Mononuclear cell (primary cell): ENCODE results near the gene POLD1. TPM values are rescaled to one million over a fixed set of nuclear protein-coding genes. Genes with fewer than 3 reads are reported as not detected.
"Not testable (repeated sequence)": the region's sequence is repeated elsewhere in the genome, so short reads cannot be mapped to it uniquely, and the experiment has no call there.

Source experiments
- H3K27me3 ChIP-seq: 2 replicates; pipeline ENCODE4 v1.6.0; 2011; ENCODE audit warnings: low read length, control low read depth; ENCODE audit not compliant: insufficient read depth
- H3K4me1 ChIP-seq: 2 replicates; pipeline ENCODE4 v1.5.1; 2011; ENCODE audit warnings: mild to moderate bottlenecking, low read length, control low read depth; ENCODE audit not compliant: insufficient read depth
- H3K4me3 ChIP-seq: 2 replicates; pipeline ENCODE4 v1.5.1; 2011; ENCODE audit warnings: mild to moderate bottlenecking, low read length, moderate library complexity
- H3K9me3 ChIP-seq: 2 replicates; pipeline ENCODE4 v1.5.1; 2011; ENCODE audit warnings: low read depth, mild to moderate bottlenecking, control low read depth, low read length
- total RNA-seq: library from RNA; depleted of rRNA; stranded (reverse); fragments of >200 nt; gene quantifications from one replicate; pipeline ENCODE4 v1.2.3, GENCODE V29; 2012

Gene POLD1
- 7.7 TPM for total RNA-seq

DNA sequence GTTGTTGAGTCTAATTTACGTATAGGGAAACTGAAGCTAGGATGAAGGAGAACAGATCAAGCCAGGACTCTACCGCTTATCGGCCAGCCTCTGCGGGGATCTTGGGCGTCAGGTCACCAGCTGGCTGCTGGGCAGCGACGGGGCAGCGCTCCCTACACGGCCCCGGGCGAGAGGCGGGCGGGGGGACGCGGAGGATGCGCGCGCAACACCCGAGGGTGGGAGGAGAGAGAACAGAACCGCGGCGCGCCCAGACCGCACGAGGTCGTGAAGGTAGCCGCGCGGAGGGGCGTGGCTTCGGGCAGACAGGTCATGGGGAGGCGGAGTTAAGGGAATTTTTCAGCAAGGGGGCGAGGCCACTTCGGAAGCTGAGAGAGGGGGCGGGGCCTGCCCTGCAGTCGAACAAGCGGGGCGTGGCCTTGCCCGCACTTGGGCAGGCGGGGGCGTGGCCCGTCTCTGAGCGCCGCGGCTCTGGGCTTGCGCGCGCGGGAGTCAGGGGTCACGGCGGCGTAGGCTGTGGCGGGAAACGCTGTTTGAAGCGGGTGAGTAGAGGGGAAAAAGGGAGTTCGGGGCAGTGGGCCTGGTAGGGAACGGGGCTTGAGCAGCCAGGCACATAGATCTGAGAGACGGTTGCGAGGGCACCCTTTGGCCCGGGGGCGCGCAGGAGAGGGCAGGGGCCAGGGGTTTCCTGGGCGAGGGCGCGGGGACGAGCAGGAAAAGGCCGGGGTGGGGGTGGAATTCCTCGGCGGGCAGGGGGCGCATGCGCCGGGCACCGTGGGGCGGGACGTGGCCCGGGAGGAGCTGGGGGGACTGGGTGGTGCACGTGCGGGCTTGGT, at the start of gene POLD1:
POLD1 (plus strand) TSS at position 496 of the 833 bp plus-strand sequence. CDS start 14,505 bp downstream, outside the sequence.
- H3K9me3 ChIP-seq = no peaks in the 10 kb centered on the region
- H3K27me3 ChIP-seq = no peaks in the 10 kb centered on the region
- peak within 1 kb of the TSS; percentile 51 for H3K4me3 ChIP-seq
- peaks cover 45% of the 10 kb centered on the region for H3K4me1 ChIP-seq

- peaks cover 7% of the 10 kb centered on the region for H3K27me3 ChIP-seq
- H3K4me3 ChIP-seq = no peak overlapping the region
- H3K9me3 ChIP-seq = no peaks in the 10 kb centered on the region
- peaks cover 80% of the 10 kb centered on the region for H3K4me1 ChIP-seq
These were observed 49.3 kb upstream of the POLD1 start for GRCh38 chr19:50334741-50335421.

GRCh38 chr19:50337031-50337430, 47.1 kb upstream of the POLD1 start:
- H3K27me3 ChIP-seq, H3K9me3 ChIP-seq, H3K4me3 ChIP-seq: not testable (repeated sequence)
- peaks cover 83% of the 10 kb centered on the region for H3K4me1 ChIP-seq

DNA sequence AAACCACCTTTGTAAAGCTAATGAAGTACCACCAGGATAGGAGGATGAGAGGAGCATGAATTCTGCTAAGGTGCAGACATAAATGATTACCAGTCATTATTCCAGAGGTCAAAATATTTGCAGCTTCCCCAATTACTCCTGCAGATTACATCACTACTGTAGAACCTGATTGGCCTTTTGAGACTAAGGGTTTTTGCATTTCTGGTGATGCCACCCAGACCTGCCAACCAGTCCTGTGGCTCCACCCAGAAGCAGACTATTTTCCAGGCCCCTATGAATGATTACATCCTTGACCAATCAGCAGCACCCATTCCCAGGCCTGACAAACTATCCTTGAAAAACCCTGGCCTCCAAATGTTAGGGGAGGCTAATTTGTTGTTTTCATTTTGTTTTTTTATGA, 43.8 kb upstream of the POLD1 start:
- no peaks in the 10 kb centered on the region for H3K9me3 ChIP-seq
- H3K4me3 ChIP-seq = no peak overlapping the region
- no peaks in the 10 kb centered on the region for H3K27me3 ChIP-seq
- H3K4me1 ChIP-seq = peaks cover 77% of the 10 kb centered on the region

DNA sequence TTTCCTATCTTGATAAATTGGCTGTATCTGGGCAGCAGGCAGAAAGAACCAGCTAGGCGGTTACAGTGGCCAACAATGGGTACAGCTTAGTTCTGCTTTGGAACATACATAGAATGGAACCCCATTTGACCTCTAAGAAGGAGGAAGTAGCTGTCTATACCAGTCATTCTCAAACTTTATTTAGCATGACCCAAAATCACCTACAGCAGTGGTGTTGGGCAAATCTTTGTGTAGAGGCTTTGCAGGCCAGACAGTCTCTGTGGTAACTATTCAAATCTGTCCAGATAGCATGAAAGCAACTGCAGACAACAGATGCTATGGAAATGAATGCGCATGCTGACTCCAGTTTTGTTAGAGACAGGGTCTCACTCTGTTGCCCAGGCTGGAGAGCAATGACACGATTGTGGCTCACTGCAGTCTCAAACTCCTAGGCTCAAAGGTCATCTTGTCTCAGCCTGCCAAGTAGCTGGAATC, 43.0 kb upstream of the POLD1 start:
- Histone ChIP-seq H3K27me3 (no peaks in the 10 kb centered on the region), H3K9me3 (no peaks in the 10 kb centered on the region), H3K4me3 (peak overlapping the region; percentile 6), H3K4me1 (peaks cover 80% of the 10 kb centered on the region)

DNA sequence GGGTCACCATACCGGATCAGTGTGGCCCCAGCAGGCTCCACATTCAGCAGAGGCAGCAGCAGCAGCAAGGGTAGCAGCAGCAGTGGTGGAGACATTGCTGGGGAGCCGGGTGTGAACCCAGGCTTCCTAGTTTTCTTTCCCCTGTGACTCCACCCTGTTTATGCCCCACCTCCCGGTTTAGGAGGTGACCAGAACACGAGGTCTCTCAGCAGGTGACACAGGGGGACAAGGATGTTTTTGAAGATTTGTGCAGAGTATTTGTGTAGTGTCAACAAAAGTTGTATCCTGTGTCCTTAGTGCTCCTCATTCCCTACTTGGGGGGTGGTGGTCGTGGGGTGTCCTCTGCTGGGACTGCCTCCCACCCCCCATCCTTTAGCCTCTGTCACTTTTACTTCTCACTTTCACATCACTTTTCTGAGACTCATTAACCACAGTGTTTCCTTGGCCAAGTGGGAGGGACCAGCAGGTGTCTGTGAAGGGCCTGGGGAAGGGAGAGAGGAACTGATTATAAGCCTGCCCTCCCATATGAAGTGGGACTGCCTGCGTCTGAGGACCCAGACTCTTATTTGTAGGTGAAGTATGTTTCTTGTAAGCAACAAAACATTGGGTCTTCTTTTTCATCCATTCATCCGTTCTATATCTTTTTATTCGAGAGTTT, 39.4 kb upstream of the POLD1 start:
- peak overlapping the region; percentile 44 for H3K4me3 ChIP-seq

GRCh38 chr19:50347089-50347581, 37.0 kb upstream of the POLD1 start:
- H3K4me3 ChIP-seq, H3K9me3 ChIP-seq, H3K27me3 ChIP-seq: not testable (repeated sequence)
- peaks cover 59% of the 10 kb centered on the region for H3K4me1 ChIP-seq

More for the DNA sequence above, 39.4 kb upstream of the POLD1 start:
- H3K4me1 ChIP-seq = peaks cover 78% of the 10 kb centered on the region
- no peaks in the 10 kb centered on the region for H3K27me3 ChIP-seq
- H3K9me3 ChIP-seq = no peaks in the 10 kb centered on the region

GRCh38 chr19:50349277-50350057, 34.7 kb upstream of the POLD1 start:
- Histone ChIP-seq H3K9me3 (no peaks in the 10 kb centered on the region), H3K4me1 (peaks cover 45% of the 10 kb centered on the region), H3K27me3 (no peaks in the 10 kb centered on the region), H3K4me3 (no peak overlapping the region)

DNA sequence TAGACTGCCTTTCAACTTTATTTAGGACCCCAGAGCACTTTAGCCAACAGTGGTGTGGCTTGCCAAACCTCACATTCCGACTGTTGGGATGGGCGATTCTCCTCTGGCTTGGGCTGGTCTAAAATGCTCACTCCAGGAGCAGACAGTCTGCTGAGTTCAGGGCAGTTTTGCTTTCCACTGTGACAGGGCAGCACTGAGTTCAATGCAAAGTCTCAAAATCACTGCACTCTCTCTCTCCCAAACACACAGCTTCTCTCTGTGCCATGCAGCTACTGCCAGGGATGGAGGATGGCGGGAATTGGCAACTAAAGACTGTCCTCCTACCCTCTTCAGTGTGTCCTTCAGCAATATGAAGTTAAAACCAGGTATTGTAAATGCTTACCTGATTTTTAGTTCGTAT, 31.9 kb upstream of the POLD1 start:
- Histone ChIP-seq H3K9me3 (no peaks in the 10 kb centered on the region), H3K4me3 (no peak overlapping the region), H3K27me3 (no peaks in the 10 kb centered on the region), H3K4me1 (peaks cover 22% of the 10 kb centered on the region)

DNA sequence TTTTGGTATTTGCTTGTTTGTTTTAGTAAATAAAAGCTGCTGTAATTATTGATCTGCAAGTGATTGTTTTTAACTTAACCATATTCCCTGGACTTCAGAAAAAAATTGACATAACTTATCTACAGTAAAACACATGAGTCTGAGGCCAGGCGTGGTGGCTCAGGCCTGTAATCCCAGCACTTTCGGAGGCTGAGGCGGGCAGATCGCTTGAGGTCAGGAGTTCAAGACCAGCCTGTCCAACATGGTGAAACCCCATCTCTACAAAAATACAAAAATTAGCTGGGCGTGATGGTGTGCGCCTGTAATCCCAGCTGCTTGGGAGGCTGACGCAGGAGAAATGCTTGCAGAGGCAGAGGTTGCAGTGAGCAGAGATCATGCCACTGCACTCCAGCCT, 30.7 kb upstream of the POLD1 start:
- not testable (repeated sequence) for H3K27me3 ChIP-seq, H3K4me3 ChIP-seq, H3K9me3 ChIP-seq
- peaks cover 21% of the 10 kb centered on the region for H3K4me1 ChIP-seq

- H3K4me3 ChIP-seq = peak overlapping the region; percentile 54
- H3K4me1 ChIP-seq = peaks cover 15% of the 10 kb centered on the region
- H3K9me3 ChIP-seq = no peaks in the 10 kb centered on the region
- H3K27me3 ChIP-seq = no peaks in the 10 kb centered on the region
These were observed 27.4 kb upstream of the POLD1 start for GRCh38 chr19:50356691-50357177.

DNA sequence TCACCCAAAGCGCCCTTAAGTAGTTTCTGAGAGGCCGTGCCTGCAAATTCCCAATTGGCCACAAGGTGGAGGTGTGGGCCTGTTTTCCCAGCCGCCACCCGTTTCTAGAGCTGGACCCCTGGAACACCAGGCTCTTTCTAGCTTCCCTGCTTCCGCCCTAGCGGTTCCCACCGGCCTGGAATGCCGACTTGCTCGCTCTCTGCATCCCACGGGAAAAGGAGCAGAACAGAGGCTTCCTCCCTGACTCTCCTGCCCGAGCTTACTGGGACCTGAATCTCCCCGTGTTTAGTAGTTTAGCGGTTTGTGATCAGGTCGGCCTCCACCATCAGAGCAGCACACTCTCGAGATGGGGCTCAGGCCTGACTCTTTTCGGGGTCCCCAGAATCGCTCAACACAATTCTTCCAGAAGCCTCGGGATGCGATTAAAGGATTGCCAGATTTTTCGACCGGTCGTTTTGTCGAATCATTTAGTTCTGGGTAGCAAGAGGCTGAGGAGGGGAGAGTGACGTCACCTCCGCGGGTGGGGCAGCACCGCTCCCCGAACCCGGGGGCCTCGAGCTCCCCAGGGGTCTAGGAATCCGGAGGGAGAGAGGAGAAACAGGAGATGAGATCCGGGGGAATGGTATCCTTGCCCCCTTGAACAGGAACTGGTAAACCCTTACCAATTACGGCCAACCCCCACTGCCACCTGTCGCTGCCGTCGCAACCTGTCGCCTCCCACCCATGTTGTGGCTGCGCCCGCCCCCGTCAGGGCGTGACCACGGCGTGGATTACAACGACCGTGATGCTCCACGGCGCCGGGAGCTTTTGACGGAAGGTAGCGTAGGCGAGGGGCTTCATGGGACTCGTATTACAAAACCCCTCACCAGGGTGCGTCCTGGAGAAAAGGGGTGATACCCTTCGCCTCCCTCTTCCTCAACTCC, 26.7 kb upstream of the POLD1 start:
- Histone ChIP-seq H3K9me3 (no peaks in the 10 kb centered on the region), H3K27me3 (no peaks in the 10 kb centered on the region), H3K4me1 (peaks cover 15% of the 10 kb centered on the region), H3K4me3 (peak overlapping the region; percentile 54)

DNA sequence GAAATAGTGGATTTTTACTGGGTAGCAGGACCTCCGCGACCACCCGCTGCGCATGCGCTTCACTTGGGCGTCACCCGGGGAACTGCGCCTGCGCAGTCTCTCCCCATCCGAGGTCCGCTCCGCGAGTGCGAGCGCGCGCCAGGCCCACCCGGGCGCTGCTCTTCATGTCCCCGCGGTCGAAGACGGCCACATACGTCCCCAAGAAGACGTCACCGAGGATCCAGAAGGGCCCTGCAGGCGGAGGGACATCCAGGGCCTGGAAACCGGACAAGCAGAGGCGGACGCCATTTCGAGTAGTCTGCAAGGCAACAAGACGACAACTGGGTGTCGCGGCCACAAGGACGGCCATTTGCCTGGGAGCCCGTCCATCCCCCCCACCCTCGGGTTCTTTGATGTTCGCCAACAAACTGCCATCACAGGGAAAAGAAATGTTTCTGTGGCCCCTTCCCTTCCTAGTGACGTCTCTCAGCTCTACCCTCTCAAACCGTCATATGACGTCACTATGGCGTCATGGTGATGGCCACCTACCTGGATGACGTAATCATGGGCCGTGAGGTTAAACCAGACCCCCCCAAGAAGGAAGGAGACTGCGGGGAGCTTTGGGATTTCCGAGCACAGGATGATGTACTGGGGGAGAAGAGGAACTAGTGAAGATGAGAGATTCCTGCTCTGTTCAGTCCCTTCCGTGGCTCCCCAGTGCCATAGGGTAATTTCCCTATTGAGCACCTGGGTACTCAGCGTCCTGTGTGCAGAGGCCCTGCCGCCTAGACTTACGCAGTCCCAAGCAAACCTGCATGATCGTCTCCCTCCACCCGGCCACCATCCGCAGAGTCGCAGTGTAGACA, 25.4 kb upstream of the POLD1 start:
- Histone ChIP-seq H3K4me1 (peaks cover 16% of the 10 kb centered on the region), H3K4me3 (peak overlapping the region; percentile 54), H3K9me3 (no peaks in the 10 kb centered on the region), H3K27me3 (no peaks in the 10 kb centered on the region)
